GM23248 (cell line): ENCODE measurements around the gene FAM168A.

Experiments
- EZH2 ChIP-seq: fragments of 200-600 bp; sonication (generic); IDR thresholded peaks from 2 replicates; pipeline ENCODE4 v1.6.1; 2018; ENCODE audit warnings: antibody characterized with exemption, mild to moderate bottlenecking; ENCODE audit not compliant: insufficient read depth, poor library complexity, severe bottlenecking
- EZH2phosphoT487 ChIP-seq: fragments of 200-600 bp; sonication (generic); IDR thresholded peaks from 2 replicates; pipeline ENCODE4 v1.6.1; 2018; ENCODE audit warnings: antibody characterized with exemption, moderate library complexity, mild to moderate bottlenecking, low read depth; ENCODE audit not compliant: insufficient read depth

- no peak for TF ChIP-seq EZH2phosphoT487
- TF ChIP-seq EZH2: no peak
Measured at GRCh38 chr11:73597336-73597955, 466 bp downstream of the FAM168A start.
